WTC11 (cell line): ENCODE results near the gene SBNO2.

Experiments
- ATF6 ChIP-seq: sonication (generic); formaldehyde crosslinking; IDR thresholded peaks from 2 replicates; pipeline ENCODE4 v1.8.1; 2023; ENCODE audit warnings: mild to moderate bottlenecking, missing genetic modification reagents
- MLX ChIP-seq: sonication (generic); formaldehyde crosslinking; IDR thresholded peaks from 2 replicates; pipeline ENCODE4 v1.8.1; 2023; ENCODE audit warnings: mild to moderate bottlenecking, missing genetic modification reagents, moderate library complexity
- MXD4 ChIP-seq: fragments of 250-450 bp; sonication (Bioruptor Pico); IDR thresholded peaks from 2 replicates; pipeline ENCODE4 v1.8.0; 2021; ENCODE audit warnings: mild to moderate bottlenecking, moderate library complexity, borderline replicate concordance
- NR3C1 ChIP-seq: sonication (generic); formaldehyde crosslinking; conservative IDR thresholded peaks from 2 replicates; pipeline ENCODE4 v1.8.1; 2023; ENCODE audit warnings: low read depth, mild to moderate bottlenecking, missing genetic modification reagents
- SMAD3 ChIP-seq: sonication (generic); formaldehyde crosslinking; IDR thresholded peaks from 2 replicates; pipeline ENCODE4 v1.8.0; 2022; ENCODE audit warnings: missing genetic modification reagents, mild to moderate bottlenecking, borderline replicate concordance
- TP53 ChIP-seq: sonication (generic); formaldehyde crosslinking; IDR thresholded peaks from 2 replicates; pipeline ENCODE4 v1.8.1; 2023; ENCODE audit warnings: mild to moderate bottlenecking, missing genetic modification reagents
- ZNF138 ChIP-seq: sonication (generic); formaldehyde crosslinking; conservative IDR thresholded peaks from 2 replicates; pipeline ENCODE4 v1.8.1; 2022; ENCODE audit warnings: mild to moderate bottlenecking, moderate library complexity, missing genetic modification reagents
- TF ChIP-seq, protein P1 (sequence below): fragments of 200-600 bp; IDR thresholded peaks from 2 replicates; pipeline ENCODE4 v1.8.0; 2022; ENCODE audit warnings: antibody characterized with exemption

- TF ChIP-seq ATF6 (CRISPR knock-in tag) = no peak
- no peak for TF ChIP-seq TP53 (CRISPR knock-in tag)
- no peak for TF ChIP-seq ZNF138 (CRISPR knock-in tag)
- no peak for TF ChIP-seq MXD4 (CRISPR knock-in tag)
- no peak for TF ChIP-seq MLX (CRISPR knock-in tag)
- TF ChIP-seq, protein P1, sequence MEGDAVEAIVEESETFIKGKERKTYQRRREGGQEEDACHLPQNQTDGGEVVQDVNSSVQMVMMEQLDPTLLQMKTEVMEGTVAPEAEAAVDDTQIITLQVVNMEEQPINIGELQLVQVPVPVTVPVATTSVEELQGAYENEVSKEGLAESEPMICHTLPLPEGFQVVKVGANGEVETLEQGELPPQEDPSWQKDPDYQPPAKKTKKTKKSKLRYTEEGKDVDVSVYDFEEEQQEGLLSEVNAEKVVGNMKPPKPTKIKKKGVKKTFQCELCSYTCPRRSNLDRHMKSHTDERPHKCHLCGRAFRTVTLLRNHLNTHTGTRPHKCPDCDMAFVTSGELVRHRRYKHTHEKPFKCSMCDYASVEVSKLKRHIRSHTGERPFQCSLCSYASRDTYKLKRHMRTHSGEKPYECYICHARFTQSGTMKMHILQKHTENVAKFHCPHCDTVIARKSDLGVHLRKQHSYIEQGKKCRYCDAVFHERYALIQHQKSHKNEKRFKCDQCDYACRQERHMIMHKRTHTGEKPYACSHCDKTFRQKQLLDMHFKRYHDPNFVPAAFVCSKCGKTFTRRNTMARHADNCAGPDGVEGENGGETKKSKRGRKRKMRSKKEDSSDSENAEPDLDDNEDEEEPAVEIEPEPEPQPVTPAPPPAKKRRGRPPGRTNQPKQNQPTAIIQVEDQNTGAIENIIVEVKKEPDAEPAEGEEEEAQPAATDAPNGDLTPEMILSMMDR = no peak
- no peak for TF ChIP-seq SMAD3 (CRISPR knock-in tag)
- no peak for TF ChIP-seq NR3C1 (CRISPR knock-in tag)
Measured at GRCh38 chr19:1066251-1066747, 107.8 kb downstream of the SBNO2 start.
